HG03060 (cell line): ENCODE measurements around the gene CXCL13.
"Not testable (repeated sequence)": the region's sequence is repeated elsewhere in the genome, so short reads cannot be mapped to it uniquely, and the experiment has no call there.

ENCODE experiments used
- ATAC-seq: cut with Tn5 transposase; IDR thresholded peaks from one replicate; pipeline ENCODE4 v1.9.1; 2021; ENCODE audit warnings: low read depth, moderate number of reproducible peaks; ENCODE audit not compliant: unreplicated experiment

CXCL13 gene

DNA sequence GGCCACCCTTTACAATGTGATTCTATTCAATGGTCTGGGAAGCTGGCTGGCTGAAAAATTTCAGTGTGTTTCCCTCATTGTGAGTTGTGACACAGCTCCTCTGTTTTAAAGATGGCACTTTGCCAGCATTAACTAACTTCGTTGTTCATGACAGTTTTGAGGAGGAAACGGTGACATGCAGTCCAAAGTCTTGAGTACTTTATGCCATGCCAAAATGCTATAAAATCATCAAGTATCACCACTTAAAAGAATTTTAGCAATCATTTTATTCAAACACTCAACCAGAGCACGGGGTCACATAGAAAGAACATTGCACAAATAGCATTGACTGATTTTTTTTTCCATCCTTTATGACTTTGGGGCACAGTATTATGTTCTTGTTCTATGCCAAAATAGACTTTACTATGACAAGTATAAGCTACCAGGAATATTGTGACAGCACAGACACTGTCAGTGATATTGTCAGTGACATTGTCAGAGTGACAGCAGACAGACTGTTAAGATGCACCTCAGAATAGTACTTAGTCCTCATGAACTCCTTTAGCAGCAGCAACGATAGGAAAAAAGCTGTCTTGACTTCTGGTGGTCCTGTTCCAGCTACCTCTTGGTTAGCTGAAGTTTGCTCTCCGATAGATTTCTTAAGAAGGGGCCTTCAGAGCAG lies 46.7 kb downstream of the CXCL13 start:
- no peak for ATAC-seq

DNA sequence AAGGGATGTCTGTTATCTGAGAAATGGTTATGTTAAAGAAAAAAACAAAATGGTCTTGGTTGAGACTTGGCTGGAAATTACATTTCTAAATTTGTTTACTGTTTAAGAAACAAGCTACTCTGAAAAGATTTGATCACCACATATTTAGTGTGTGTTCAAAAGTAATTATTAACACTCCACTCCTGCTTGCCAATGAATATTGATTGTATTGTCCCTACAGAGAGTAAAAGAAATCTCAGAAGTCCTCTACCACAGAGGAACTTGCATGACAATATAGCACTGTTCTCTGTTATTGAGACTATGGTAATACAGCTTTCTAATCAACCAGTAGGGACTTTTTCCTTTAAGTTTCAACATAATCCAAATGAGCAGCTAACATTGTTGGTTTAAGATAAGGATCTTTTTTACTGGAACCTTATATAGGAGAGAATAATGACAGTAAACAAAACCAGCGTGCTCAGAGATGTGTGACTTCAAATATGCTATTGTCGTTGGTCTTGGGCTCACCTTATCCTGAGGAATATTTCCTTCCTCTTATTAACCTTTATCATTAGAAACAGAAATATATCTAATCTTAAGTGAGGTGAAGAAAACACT lies 47.6 kb downstream of the CXCL13 start:
- ATAC-seq: no peak

DNA sequence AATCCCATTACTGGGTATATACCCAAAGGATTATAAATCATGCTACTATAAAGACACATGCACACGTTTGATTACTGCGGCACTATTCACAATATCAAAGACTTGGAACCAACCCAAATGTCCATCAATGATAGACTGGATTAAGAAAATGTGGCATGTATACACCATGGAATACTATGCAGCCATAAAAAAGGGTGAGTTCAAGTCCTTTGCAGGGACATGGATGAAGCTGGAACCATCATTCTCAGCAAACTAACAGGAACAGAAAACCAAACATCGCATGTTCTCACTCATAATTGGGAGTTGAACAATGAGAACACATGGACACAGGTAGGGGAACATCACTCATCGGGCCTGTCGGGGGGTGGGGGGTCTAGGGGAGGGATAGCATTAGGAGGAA lies 54.7 kb downstream of the CXCL13 start:
- not testable (repeated sequence) for ATAC-seq
